ENCODE results near the gene GRK5. TPM values are rescaled to one million over a fixed set of nuclear protein-coding genes. Genes with fewer than 3 reads are reported as not detected.
A peak's percentile ranks its signal among the peaks of the same experiment; 100 is the strongest.

The GRK5 gene
- total RNA-seq, 1 donor = 1.8 TPM

GRCh38 chr10:119469846-119470245, 262.5 kb downstream of the GRK5 start:
- Histone ChIP-seq H3K4me1 (ENCODE audit: insufficient read depth, low read length) (no peaks in the 10 kb centered on the region), H2AFZ (ENCODE audit: low read length) (no peak overlapping the region), H3K27ac (ENCODE audit: low read depth, low read length) (no peak overlapping the region), H3K9me3 (ENCODE audit: low read depth, low read length) (peaks cover 3% of the 10 kb centered on the region), H3K4me3 (ENCODE audit: insufficient read depth, low read length) (no peak overlapping the region), H4K20me1 (ENCODE audit: insufficient read depth, low read length) (no peaks in the 10 kb centered on the region), H3K4me2 (ENCODE audit: insufficient read depth, low read length) (no peak overlapping the region), H3K27me3 (ENCODE audit: insufficient read depth, low read length) (peaks cover 59% of the 10 kb centered on the region), H3K79me2 (ENCODE audit: insufficient read depth, low read length) (no peaks in the 10 kb centered on the region), H3K36me3 (ENCODE audit: insufficient read depth, low read length) (no peaks in the 10 kb centered on the region)
- no peak for TF ChIP-seq CTCF (IDR thresholded peaks at IDR 0.05; ENCODE audit: extremely low read depth, low read depth, low read length)
- peak; percentile 17 for DNase-seq (ENCODE audit: insufficient read length, low spot score, missing footprints)

GRCh38 chr10:119470920-119471702, 263.7 kb downstream of the GRK5 start:
- H3K4me2 ChIP-seq (ENCODE audit: insufficient read depth, low read length) = no peak overlapping the region
- no peaks in the 10 kb centered on the region for H3K4me1 ChIP-seq (ENCODE audit: insufficient read depth, low read length)
- TF ChIP-seq CTCF (IDR thresholded peaks at IDR 0.05; ENCODE audit: extremely low read depth, low read depth, low read length) = no peak
- H4K20me1 ChIP-seq (ENCODE audit: insufficient read depth, low read length) = no peaks in the 10 kb centered on the region
- no peaks in the 10 kb centered on the region for H3K79me2 ChIP-seq (ENCODE audit: insufficient read depth, low read length)
- no peaks in the 10 kb centered on the region for H3K36me3 ChIP-seq (ENCODE audit: insufficient read depth, low read length)
- no peak overlapping the region for H2AFZ ChIP-seq (ENCODE audit: low read length)
- peaks cover 3% of the 10 kb centered on the region for H3K9me3 ChIP-seq (ENCODE audit: low read depth, low read length)
- no peak for DNase-seq (ENCODE audit: insufficient read length, low spot score, missing footprints)
- H3K27ac ChIP-seq (ENCODE audit: low read depth, low read length) = no peak overlapping the region
- H3K27me3 ChIP-seq (ENCODE audit: insufficient read depth, low read length) = peaks cover 65% of the 10 kb centered on the region
- H3K4me3 ChIP-seq (ENCODE audit: insufficient read depth, low read length) = no peak overlapping the region

- Histone ChIP-seq H3K4me3 (ENCODE audit: insufficient read depth, low read length) (no peak overlapping the region), H3K27me3 (ENCODE audit: insufficient read depth, low read length) (peaks cover 78% of the 10 kb centered on the region), H3K27ac (ENCODE audit: low read depth, low read length) (no peak overlapping the region), H3K79me2 (ENCODE audit: insufficient read depth, low read length) (no peaks in the 10 kb centered on the region), H3K4me1 (ENCODE audit: insufficient read depth, low read length) (no peaks in the 10 kb centered on the region), H4K20me1 (ENCODE audit: insufficient read depth, low read length) (no peaks in the 10 kb centered on the region), H3K9me3 (ENCODE audit: low read depth, low read length) (peaks cover 3% of the 10 kb centered on the region), H2AFZ (ENCODE audit: low read length) (no peak overlapping the region), H3K36me3 (ENCODE audit: insufficient read depth, low read length) (no peaks in the 10 kb centered on the region), H3K4me2 (ENCODE audit: insufficient read depth, low read length) (no peak overlapping the region)
- no peak for TF ChIP-seq CTCF (IDR thresholded peaks at IDR 0.05; ENCODE audit: extremely low read depth, low read depth, low read length)
- no peak for DNase-seq (ENCODE audit: insufficient read length, low spot score, missing footprints)
Observed at GRCh38 chr10:119473771-119474170, 266.4 kb downstream of the GRK5 start.

- H4K20me1 ChIP-seq (ENCODE audit: insufficient read depth, low read length) = no peaks in the 10 kb centered on the region
- H3K4me3 ChIP-seq (ENCODE audit: insufficient read depth, low read length) = no peak overlapping the region
- H2AFZ ChIP-seq (ENCODE audit: low read length) = no peak overlapping the region
- H3K27me3 ChIP-seq (ENCODE audit: insufficient read depth, low read length) = peaks cover 80% of the 10 kb centered on the region
- H3K79me2 ChIP-seq (ENCODE audit: insufficient read depth, low read length) = no peaks in the 10 kb centered on the region
- H3K4me1 ChIP-seq (ENCODE audit: insufficient read depth, low read length) = no peaks in the 10 kb centered on the region
- H3K4me2 ChIP-seq (ENCODE audit: insufficient read depth, low read length) = no peak overlapping the region
- DNase-seq (ENCODE audit: insufficient read length, low spot score, missing footprints) = no peak
- H3K36me3 ChIP-seq (ENCODE audit: insufficient read depth, low read length) = no peaks in the 10 kb centered on the region
- no peak overlapping the region for H3K27ac ChIP-seq (ENCODE audit: low read depth, low read length)
- H3K9me3 ChIP-seq (ENCODE audit: low read depth, low read length) = no peaks in the 10 kb centered on the region
- TF ChIP-seq CTCF (IDR thresholded peaks at IDR 0.05; ENCODE audit: extremely low read depth, low read depth, low read length) = no peak
Observed at GRCh38 chr10:119474606-119475005, 267.2 kb downstream of the GRK5 start.
